Stomach (tissue), 4 donors: ENCODE results near the gene ERAL1.

Source experiments
- POLR2A ChIP-seq, 4 donors: fragments of 450-650 bp; IDR thresholded peaks; one replicate each; pipeline ENCODE4 v1.6.1; 2016; ENCODE audit warnings: antibody characterized with exemption in 4 of 4, control low read depth in 2 of 4, mild to moderate bottlenecking in 1 of 4, moderate library complexity in 1 of 4
- TF ChIP-seq, protein P1 (sequence below), 7 experiments: fragments of 450-650 bp in 4 of 7; fragments of 200-600 bp in 3 of 7; sonication (generic) in 3 of 7; IDR thresholded peaks; one replicate each; pipeline ENCODE4 v1.5.1; 2016 to 2019; ENCODE audit warnings: antibody characterized with exemption in 7 of 7, control low read depth in 2 of 7, mild to moderate bottlenecking in 1 of 7

DNA sequence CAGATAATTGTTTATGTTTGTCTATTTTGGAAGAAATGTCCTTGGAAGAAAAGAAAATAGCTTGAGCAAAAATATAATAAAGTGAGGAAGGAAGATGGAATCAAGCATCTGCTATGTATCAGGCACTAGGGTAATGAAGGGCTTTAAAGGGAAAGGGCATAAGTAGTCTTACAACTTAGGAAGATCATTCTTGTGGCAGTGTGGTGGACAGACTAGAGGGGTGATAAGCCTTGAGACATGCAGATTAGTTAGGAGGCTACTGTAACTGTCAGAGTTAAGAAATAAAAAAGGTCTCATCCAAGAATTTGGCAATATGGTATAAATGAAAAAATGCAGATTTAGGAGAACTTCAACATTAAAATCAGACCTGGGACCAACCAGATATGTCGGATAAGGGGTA, 27.1 kb upstream of the ERAL1 start:
- TF ChIP-seq, protein P1, sequence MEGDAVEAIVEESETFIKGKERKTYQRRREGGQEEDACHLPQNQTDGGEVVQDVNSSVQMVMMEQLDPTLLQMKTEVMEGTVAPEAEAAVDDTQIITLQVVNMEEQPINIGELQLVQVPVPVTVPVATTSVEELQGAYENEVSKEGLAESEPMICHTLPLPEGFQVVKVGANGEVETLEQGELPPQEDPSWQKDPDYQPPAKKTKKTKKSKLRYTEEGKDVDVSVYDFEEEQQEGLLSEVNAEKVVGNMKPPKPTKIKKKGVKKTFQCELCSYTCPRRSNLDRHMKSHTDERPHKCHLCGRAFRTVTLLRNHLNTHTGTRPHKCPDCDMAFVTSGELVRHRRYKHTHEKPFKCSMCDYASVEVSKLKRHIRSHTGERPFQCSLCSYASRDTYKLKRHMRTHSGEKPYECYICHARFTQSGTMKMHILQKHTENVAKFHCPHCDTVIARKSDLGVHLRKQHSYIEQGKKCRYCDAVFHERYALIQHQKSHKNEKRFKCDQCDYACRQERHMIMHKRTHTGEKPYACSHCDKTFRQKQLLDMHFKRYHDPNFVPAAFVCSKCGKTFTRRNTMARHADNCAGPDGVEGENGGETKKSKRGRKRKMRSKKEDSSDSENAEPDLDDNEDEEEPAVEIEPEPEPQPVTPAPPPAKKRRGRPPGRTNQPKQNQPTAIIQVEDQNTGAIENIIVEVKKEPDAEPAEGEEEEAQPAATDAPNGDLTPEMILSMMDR (IDR thresholded peaks at IDR 0.05) = no peak
- TF ChIP-seq POLR2A (IDR thresholded peaks at IDR 0.05) = no peak
